CD4-positive, alpha-beta memory T cell (primary cell): Measurements from ENCODE around the gene TARS2. TPM values are rescaled to one million over a fixed set of nuclear protein-coding genes. Genes with fewer than 3 reads are reported as not detected.

ENCODE experiments used
- CTCF ChIA-PET: fragments of 350-600 bp; sonication (Branson Sonifier 250); formaldehyde crosslinking; loops from one replicate; lab custom pipeline; 2021; ENCODE audit warnings: inconsistent platforms; ENCODE audit not compliant: partially characterized antibody; lab: Charles Lee
- POLR2A ChIA-PET: fragments of 350-600 bp; sonication (Branson Sonifier 250); formaldehyde crosslinking; loops from one replicate; lab custom pipeline; 2021; ENCODE audit not compliant: partially characterized antibody; lab: Charles Lee
- DNase-seq, 5 donors: peaks; one replicate each; pipeline versions ENCODE4 v3.0.0 to v3.0.0-alpha.2; 2020 to 2022; ENCODE audit warnings: mixed read lengths in 1 of 5
- H3K27ac ChIP-seq: one replicate; pipeline ENCODE4 v1.7.0; 2013; ENCODE audit warnings: low read depth, low read length
- H3K27me3 ChIP-seq: 2 replicates; pipeline ENCODE4 v1.7.0; 2013; ENCODE audit warnings: mild to moderate bottlenecking, low read length, moderate library complexity; ENCODE audit not compliant: insufficient read depth
- H3K36me3 ChIP-seq: 2 replicates; pipeline ENCODE4 v1.7.0; 2013; ENCODE audit warnings: mild to moderate bottlenecking, low read length, moderate library complexity; ENCODE audit not compliant: insufficient read depth
- H3K4me1 ChIP-seq: 2 replicates; pipeline ENCODE4 v1.7.0; 2013; ENCODE audit warnings: mild to moderate bottlenecking, low read length, moderate library complexity; ENCODE audit not compliant: insufficient read depth
- H3K4me3 ChIP-seq, 2 donors: one replicate each; pipeline ENCODE4 v1.7.0; 2013; ENCODE audit warnings: low read length in 2 of 2, mild to moderate bottlenecking in 1 of 2
- H3K9me3 ChIP-seq, 2 donors: one replicate each; pipeline ENCODE4 v1.7.0; 2013; ENCODE audit warnings: low read length in 2 of 2, control low read depth in 1 of 2; ENCODE audit not compliant: control insufficient read depth in 1 of 2
- H3K27ac Mint-ChIP-seq, 7 donors: one replicate each; pipeline ENCODE4 v1.8.0; 2020 to 2021; ENCODE audit warnings: mixed read lengths in 7 of 7, mild to moderate bottlenecking in 6 of 7, inconsistent platforms in 3 of 7, moderate library complexity in 3 of 7
- H3K27me3 Mint-ChIP-seq, 2 donors: one replicate each; pipeline ENCODE4 v1.8.0; 2020 to 2021; ENCODE audit warnings: mixed read lengths in 2 of 2
- H3K36me3 Mint-ChIP-seq, 2 donors: one replicate each; pipeline ENCODE4 v1.8.0; 2020 to 2021; ENCODE audit warnings: mixed read lengths in 2 of 2, inconsistent platforms in 1 of 2, mild to moderate bottlenecking in 1 of 2
- H3K4me1 Mint-ChIP-seq, 4 donors: one replicate each; pipeline ENCODE4 v1.8.0; 2020 to 2021; ENCODE audit warnings: mixed read lengths in 4 of 4, mild to moderate bottlenecking in 1 of 4
- H3K4me3 Mint-ChIP-seq, 8 donors: one replicate each; pipeline ENCODE4 v1.8.0; 2020 to 2021; ENCODE audit warnings: mixed read lengths in 8 of 8, mild to moderate bottlenecking in 7 of 8, moderate library complexity in 6 of 8, inconsistent platforms in 3 of 8
- H3K9me3 Mint-ChIP-seq, 8 donors: one replicate each; pipeline ENCODE4 v1.8.0; 2020 to 2021; ENCODE audit warnings: mixed read lengths in 8 of 8, mild to moderate bottlenecking in 5 of 8, inconsistent platforms in 3 of 8, moderate library complexity in 1 of 8
- intact Hi-C: fragments of 100-400 bp; cut with micrococcal nuclease; formaldehyde crosslinking; loops from one replicate; pipeline ENCODE4 v1.15.1; 2023
- polyA plus RNA-seq, 2 donors: library from polyadenylated mRNA; unstranded; fragments of 300-500 nt; fragmentation: Illumina TruSeq; gene quantifications; one replicate each; pipeline ENCODE4 v1.2.3, GENCODE V29; 2021
- total RNA-seq, 2 experiments: library from RNA; stranded (reverse); gene quantifications; one replicate each; pipeline ENCODE4 v1.2.3, GENCODE V29; 2021

Gene TARS2
- total and polyA plus RNA-seq, 4 experiments from 2014 or later: 23.5 to 35.4 (median 29.3) TPM

DNA sequence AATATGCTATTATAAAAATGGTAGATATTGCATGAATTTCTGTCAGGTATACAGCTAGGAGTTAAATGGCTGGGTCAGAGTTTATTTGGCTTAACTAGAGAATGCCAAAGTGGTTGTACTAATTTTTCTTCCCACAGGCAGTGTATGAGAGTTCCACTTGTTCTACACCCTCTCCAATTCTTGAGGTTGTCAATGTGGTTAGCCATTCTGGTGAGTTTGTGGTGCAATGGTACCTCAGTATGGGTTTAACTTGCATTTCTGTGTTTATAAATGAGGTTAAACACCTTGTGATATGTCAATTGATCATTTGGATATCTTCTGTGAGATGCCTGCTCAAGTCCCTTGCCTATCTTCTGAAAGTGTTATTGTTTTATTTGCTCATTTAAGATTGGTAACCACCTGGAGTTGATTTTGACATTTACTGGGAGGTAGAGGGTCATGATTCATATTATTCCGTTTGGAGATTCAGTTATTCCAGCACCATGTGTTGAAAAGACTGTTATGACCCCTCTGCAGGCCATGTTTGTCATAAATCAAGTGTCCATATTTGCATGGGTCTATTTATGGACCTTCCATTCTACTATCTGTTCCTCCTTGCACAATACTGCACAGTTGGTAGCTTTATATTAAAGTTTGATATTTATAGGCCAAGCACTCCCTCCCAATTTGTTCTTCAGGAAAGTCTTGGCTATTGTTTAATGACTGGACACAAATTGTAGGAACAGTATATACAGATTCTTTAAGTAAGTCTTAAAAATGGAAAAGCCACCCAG lies 34.2 kb downstream of the TARS2 start:
- no peaks in the 10 kb centered on the region for H3K36me3 Mint-ChIP-seq
- Histone ChIP-seq H3K27ac (no peak overlapping the region), H3K9me3 (no peaks in the 10 kb centered on the region), H3K36me3 (no peaks in the 10 kb centered on the region), H3K27me3 (no peaks in the 10 kb centered on the region), H3K4me3 (no peak overlapping the region), H3K4me1 (peaks cover 2% of the 10 kb centered on the region)
- no peak for DNase-seq
- no peak overlapping the region for H3K27ac Mint-ChIP-seq
- no peaks in the 10 kb centered on the region for H3K9me3 Mint-ChIP-seq
- POLR2A ChIA-PET: no interaction called here
- H3K27me3 Mint-ChIP-seq: no peaks in the 10 kb centered on the region
- CTCF ChIA-PET: interaction anchor here (1.5 kb wide), 1 partner anchor 11 kb away, joined by 3 read pairs; no protein-coding TSS in a partner anchor
- no peak overlapping the region for H3K4me3 Mint-ChIP-seq
- H3K4me1 Mint-ChIP-seq: peaks cover 2 to 5% (median 4%) of the 10 kb centered on the region in 4 donors
- intact Hi-C loops: no loop called here

GRCh38 chr1:150525348-150525747 lies 38.1 kb downstream of the TARS2 start:
- Histone ChIP-seq H3K27ac (no peak overlapping the region), H3K4me3 (no peak overlapping the region), H3K9me3 (no peaks in the 10 kb centered on the region), H3K4me1 (no peaks in the 10 kb centered on the region), H3K27me3 (no peaks in the 10 kb centered on the region), H3K36me3 (no peaks in the 10 kb centered on the region)
- ChIA-PET POLR2A (interaction anchor here (1.2 kb wide), 1 partner anchor 12 kb away, joined by 3 read pairs; no protein-coding TSS in a partner anchor), CTCF (interaction anchor here (1.4 kb wide), 1 partner anchor 10 kb away, joined by 7 read pairs; the partner anchor contains the start of gene FALEC)
- no peaks in the 10 kb centered on the region for H3K9me3 Mint-ChIP-seq
- no peak for DNase-seq
- intact Hi-C loops: no loop called here
- H3K27me3 Mint-ChIP-seq: no peaks in the 10 kb centered on the region
- H3K36me3 Mint-ChIP-seq: no peaks in the 10 kb centered on the region
- no peak overlapping the region for H3K4me3 Mint-ChIP-seq
- H3K4me1 Mint-ChIP-seq: no peaks in the 10 kb centered on the region
- H3K27ac Mint-ChIP-seq: no peak overlapping the region

GRCh38 chr1:150528196-150528595 lies 41.0 kb downstream of the TARS2 start:
- Mint-ChIP-seq H3K27ac (no peak overlapping the region), H3K4me3 (no peak overlapping the region), H3K4me1 (peaks cover 0 to 6% (median 4%) of the 10 kb centered on the region in 4 donors), H3K36me3 (no peaks in the 10 kb centered on the region), H3K9me3 (no peaks in the 10 kb centered on the region), H3K27me3 (peaks cover 0 to 3% of the 10 kb centered on the region in 2 donors)
- H3K4me1 ChIP-seq: no peaks in the 10 kb centered on the region
- ChIA-PET CTCF (interaction anchor here (1.6 kb wide), 1 partner anchor 12 kb away, joined by 4 read pairs; the partner anchor contains the start of gene FALEC), POLR2A (no interaction called here)
- H3K4me3 ChIP-seq: no peak overlapping the region
- DNase-seq: no peak
- intact Hi-C loops: no loop called here
- H3K27ac ChIP-seq: no peak overlapping the region
- no peaks in the 10 kb centered on the region for H3K9me3 ChIP-seq
- H3K36me3 ChIP-seq: no peaks in the 10 kb centered on the region
- H3K27me3 ChIP-seq: no peaks in the 10 kb centered on the region

GRCh38 chr1:150529017-150529416 lies 41.8 kb downstream of the TARS2 start:
- Histone ChIP-seq H3K27me3 (no peaks in the 10 kb centered on the region), H3K4me3 (no peak overlapping the region), H3K36me3 (no peaks in the 10 kb centered on the region), H3K9me3 (no peaks in the 10 kb centered on the region), H3K4me1 (no peaks in the 10 kb centered on the region), H3K27ac (no peak overlapping the region)
- H3K9me3 Mint-ChIP-seq: no peaks in the 10 kb centered on the region
- peaks cover 0 to 6% (median 4%) of the 10 kb centered on the region in 4 donors for H3K4me1 Mint-ChIP-seq
- no peak for DNase-seq
- ChIA-PET POLR2A (no interaction called here), CTCF (interaction anchor here (0.6 to 1.4 kb wide), 2 partner anchors 22 to 274 kb away, joined by 3 to 4 read pairs; no protein-coding TSS in a partner anchor)
- H3K27ac Mint-ChIP-seq: peak overlapping the region in 1 of 7 donors; percentile 42
- no peaks in the 10 kb centered on the region for H3K36me3 Mint-ChIP-seq
- peaks cover 0 to 3% of the 10 kb centered on the region in 2 donors for H3K27me3 Mint-ChIP-seq
- H3K4me3 Mint-ChIP-seq: no peak overlapping the region
- intact Hi-C loops: no loop called here

- CTCF ChIA-PET: interaction anchor here (3.5 kb wide), 1 partner anchor 15 kb away, joined by 18 read pairs; the partner anchor contains the start of gene FALEC
- no peaks in the 10 kb centered on the region for H3K4me1 ChIP-seq
- no peaks in the 10 kb centered on the region for H3K36me3 ChIP-seq
- Mint-ChIP-seq H3K9me3 (no peaks in the 10 kb centered on the region), H3K4me1 (peaks cover 0 to 6% (median 4%) of the 10 kb centered on the region in 4 donors), H3K36me3 (no peaks in the 10 kb centered on the region), H3K27ac (no peak overlapping the region), H3K4me3 (no peak overlapping the region), H3K27me3 (peaks cover 0 to 3% of the 10 kb centered on the region in 2 donors)
- intact Hi-C loops: no loop called here
- H3K27ac ChIP-seq: no peak overlapping the region
- no peak for DNase-seq
- no peak overlapping the region for H3K4me3 ChIP-seq
- POLR2A ChIA-PET: no interaction called here
- H3K27me3 ChIP-seq: no peaks in the 10 kb centered on the region
- no peaks in the 10 kb centered on the region for H3K9me3 ChIP-seq
Measured at GRCh38 chr1:150530491-150531159, 43.4 kb downstream of the TARS2 start.

GRCh38 chr1:150532860-150533259 lies 45.6 kb downstream of the TARS2 start:
- POLR2A ChIA-PET: no interaction called here
- H3K27ac Mint-ChIP-seq: peak overlapping the region in 2 of 7 donors; percentile 31 to 42
- H3K9me3 Mint-ChIP-seq: no peaks in the 10 kb centered on the region
- Histone ChIP-seq H3K9me3 (no peaks in the 10 kb centered on the region), H3K27me3 (no peaks in the 10 kb centered on the region), H3K4me3 (no peak overlapping the region), H3K36me3 (no peaks in the 10 kb centered on the region), H3K4me1 (no peaks in the 10 kb centered on the region), H3K27ac (no peak overlapping the region)
- H3K27me3 Mint-ChIP-seq: peaks cover 0 to 6% of the 10 kb centered on the region in 2 donors
- H3K4me3 Mint-ChIP-seq: no peak overlapping the region
- H3K36me3 Mint-ChIP-seq: no peaks in the 10 kb centered on the region
- H3K4me1 Mint-ChIP-seq: peaks cover 0 to 6% (median 4%) of the 10 kb centered on the region in 4 donors
- CTCF ChIA-PET: interaction anchor here (0.8 to 3.5 kb wide), 17 partner anchors 12 to 488 kb away, joined by 3 to 18 read pairs (median 3); partner anchors contain the start of genes ECM1, FALEC and GOLPH3L
- DNase-seq: no peak
- intact Hi-C loops: loop anchor here (1.0 kb wide), 2 partner anchors 18 to 69 kb away; partner anchors contain the start of gene FALEC

GRCh38 chr1:150534002-150534401 lies 46.8 kb downstream of the TARS2 start:
- intact Hi-C loops: no loop called here
- H3K27ac ChIP-seq: no peak overlapping the region
- DNase-seq: no peak
- H3K36me3 ChIP-seq: no peaks in the 10 kb centered on the region
- H3K4me1 ChIP-seq: no peaks in the 10 kb centered on the region
- no peaks in the 10 kb centered on the region for H3K9me3 ChIP-seq
- Mint-ChIP-seq H3K27ac (peak overlapping the region in 1 of 7 donors; percentile 35), H3K4me3 (no peak overlapping the region), H3K36me3 (no peaks in the 10 kb centered on the region), H3K27me3 (peaks cover 0 to 6% of the 10 kb centered on the region in 2 donors), H3K4me1 (peaks cover 0 to 6% (median 4%) of the 10 kb centered on the region in 4 donors), H3K9me3 (no peaks in the 10 kb centered on the region)
- POLR2A ChIA-PET: interaction anchor here (1.2 kb wide), 1 partner anchor 19 kb away, joined by 4 read pairs; the partner anchor contains the start of gene FALEC
- CTCF ChIA-PET: interaction anchor here (1.3 to 1.7 kb wide), 3 partner anchors 15 to 76 kb away, joined by 3 to 5 read pairs (median 4); no protein-coding TSS in a partner anchor
- no peak overlapping the region for H3K4me3 ChIP-seq
- no peaks in the 10 kb centered on the region for H3K27me3 ChIP-seq
